ENCODE results near the gene PIAS3.

GRCh38 chr1:145857170-145857569, 1.7 kb downstream of the PIAS3 start:
- TF ChIP-seq ZNF621 (tag by site-specific recombination; IDR thresholded peaks at IDR 0.05) (no peak), REST (tag by site-specific recombination; IDR thresholded peaks at IDR 0.05) (no peak), ZNF549 (tag by site-specific recombination; IDR thresholded peaks at IDR 0.05) (no peak), ZNF707 (tag by site-specific recombination; IDR thresholded peaks at IDR 0.05) (no peak), YY1 (tag by site-specific recombination; IDR thresholded peaks at IDR 0.05) (no peak), ELK4 (IDR thresholded peaks at IDR 0.05; ENCODE audit: borderline replicate concordance, low read depth, low read length) (no peak), ZNF239 (tag by site-specific recombination; IDR thresholded peaks at IDR 0.05) (no peak), ZSCAN5A (tag by site-specific recombination; IDR thresholded peaks at IDR 0.05) (no peak), ZBTB17 (tag by site-specific recombination; IDR thresholded peaks at IDR 0.05) (no peak), CTCF (tag by site-specific recombination; IDR thresholded peaks at IDR 0.05) (no peak), HOXA7 (CRISPR knock-in tag; IDR thresholded peaks at IDR 0.05; ENCODE audit: borderline replicate concordance) (no peak), ZEB2 (tag by site-specific recombination; IDR thresholded peaks at IDR 0.05) (no peak), ZBTB26 (tag by site-specific recombination; optimal IDR thresholded peaks at IDR 0.05) (no peak), ZNF501 (tag by site-specific recombination; IDR thresholded peaks at IDR 0.05) (no peak)

Data from HEK293 (cell line).